Keratinocyte (primary cell): ENCODE data around the gene PRKCH. TPM values are rescaled to one million over a fixed set of nuclear protein-coding genes. Genes with fewer than 3 reads are reported as not detected.

Source experiments
- DNase-seq: peaks from one replicate; pipeline ENCODE4 v3.0.0-alpha.2; 2011; ENCODE audit warnings: low read depth, missing footprints, low spot score
- FAIRE-seq: peaks from 2 replicates; lab custom pipeline; 2011; peaks lifted over from hg19 to GRCh38; lab: Jason Lieb, UNC
- H2AFZ ChIP-seq: 2 replicates; pipeline ENCODE4 v1.6.0; 2012; ENCODE audit warnings: low read length, control low read depth, inconsistent platforms; ENCODE audit not compliant: control insufficient read depth
- H3K27ac ChIP-seq: 2 replicates; pipeline ENCODE4 v1.5.1; 2011; ENCODE audit warnings: low read length; ENCODE audit not compliant: control insufficient read depth, insufficient read depth
- H3K27me3 ChIP-seq: 3 replicates; pipeline ENCODE4 v1.6.0; 2011; ENCODE audit warnings: low read length; ENCODE audit not compliant: control insufficient read depth, insufficient read depth; ENCODE audit errors: extremely low read depth
- H3K36me3 ChIP-seq, 2 experiments: 2 replicates in 1 of 2; 3 replicates in 1 of 2; pipeline ENCODE4 v1.5.1; 2011; ENCODE audit warnings: low read length in 2 of 2, mild to moderate bottlenecking in 1 of 2; ENCODE audit not compliant: control insufficient read depth in 2 of 2, insufficient read depth in 2 of 2; ENCODE audit errors: extremely low read depth in 1 of 2
- H3K4me1 ChIP-seq: 3 replicates; pipeline ENCODE4 v1.5.1; 2011; ENCODE audit warnings: low read length; ENCODE audit not compliant: control insufficient read depth, insufficient read depth; ENCODE audit errors: extremely low read depth
- H3K4me2 ChIP-seq: 3 replicates; pipeline ENCODE4 v1.6.0; 2011; ENCODE audit warnings: low read depth, low read length; ENCODE audit not compliant: control insufficient read depth, insufficient read depth; ENCODE audit errors: extremely low read depth
- H3K4me3 ChIP-seq, 3 experiments: fragments of 200-600 bp in 1 of 3; sonication (generic) in 1 of 3; 2 replicates in 2 of 3; 3 replicates in 1 of 3; pipeline ENCODE4 v1.5.1; 2011 to 2016; ENCODE audit warnings: low read length in 3 of 3, mild to moderate bottlenecking in 3 of 3, control low read depth in 2 of 3, inconsistent platforms in 1 of 3, low read depth in 1 of 3, mixed read lengths in 1 of 3, mixed run types in 1 of 3, moderate library complexity in 1 of 3; ENCODE audit not compliant: control insufficient read depth in 2 of 3, insufficient read depth in 2 of 3; ENCODE audit errors: extremely low read depth in 1 of 3
- H3K79me2 ChIP-seq: 2 replicates; pipeline ENCODE4 v1.6.0; 2012; ENCODE audit warnings: low read length; ENCODE audit not compliant: control insufficient read depth, insufficient read depth
- H3K9ac ChIP-seq: 3 replicates; pipeline ENCODE4 v1.6.0; 2011; ENCODE audit warnings: low read length; ENCODE audit not compliant: control insufficient read depth, insufficient read depth; ENCODE audit errors: extremely low read depth
- H3K9me1 ChIP-seq: 3 replicates; pipeline ENCODE4 v1.6.0; 2011; ENCODE audit warnings: low read length; ENCODE audit not compliant: control insufficient read depth, insufficient read depth; ENCODE audit errors: extremely low read depth
- H3K9me3 ChIP-seq: 2 replicates; pipeline ENCODE4 v1.5.1; 2012; ENCODE audit warnings: low read depth, low read length; ENCODE audit not compliant: control insufficient read depth
- H4K20me1 ChIP-seq: 3 replicates; pipeline ENCODE4 v1.6.0; 2011; ENCODE audit warnings: low read length; ENCODE audit not compliant: control insufficient read depth, insufficient read depth; ENCODE audit errors: extremely low read depth
- EZH2 ChIP-seq: IDR thresholded peaks from one replicate; pipeline ENCODE4 v1.6.1; 2012; ENCODE audit warnings: inconsistent platforms, mild to moderate bottlenecking, low read length, moderate library complexity
- dilution Hi-C: fragments of 300-500 bp; cut with MboI; formaldehyde crosslinking; loops from one replicate; pipeline ENCODE4 v1.7.0; 2020; ENCODE audit warnings: low sequenced_read_pairs; ENCODE audit not compliant: extremely low pct_ligation_motif_present
- polyA plus RNA-seq, 5 experiments: library from polyadenylated mRNA; depleted of rRNA in 3 of 5; stranded (reverse) in 3 of 5; stranded (forward) in 1 of 5; unstranded in 1 of 5; fragments of >200 nt; gene quantifications; 1 replicate in 1 of 5; 2 replicates in 3 of 5; 3 replicates in 1 of 5; pipeline versions ENCODE4 v1.2.1 to v1.2.3, GENCODE V29; 2011 to 2012; ENCODE audit warnings: missing spikeins in 2 of 5, low read depth in 1 of 5, low replicate concordance in 1 of 5
- TF ChIP-seq, protein P1 (sequence below), 3 experiments: IDR thresholded peaks in 1 of 3; conservative IDR thresholded peaks in 1 of 3; optimal IDR thresholded peaks in 1 of 3; 2 replicates in 2 of 3; 3 replicates in 1 of 3; pipeline versions ENCODE3 to v1.5.1; 2011; ENCODE audit warnings: low read length in 3 of 3, mild to moderate bottlenecking in 3 of 3, moderate library complexity in 2 of 3, control low read depth in 1 of 3, inconsistent platforms in 1 of 3; ENCODE audit not compliant: insufficient read depth in 2 of 3; ENCODE audit errors: extremely low read depth in 1 of 3

PRKCH gene
- polyA plus RNA-seq, 1 donor (not counting 4 experiments of a cell fraction or from before 2014, with no cell fraction given): 13.7 TPM

DNA sequence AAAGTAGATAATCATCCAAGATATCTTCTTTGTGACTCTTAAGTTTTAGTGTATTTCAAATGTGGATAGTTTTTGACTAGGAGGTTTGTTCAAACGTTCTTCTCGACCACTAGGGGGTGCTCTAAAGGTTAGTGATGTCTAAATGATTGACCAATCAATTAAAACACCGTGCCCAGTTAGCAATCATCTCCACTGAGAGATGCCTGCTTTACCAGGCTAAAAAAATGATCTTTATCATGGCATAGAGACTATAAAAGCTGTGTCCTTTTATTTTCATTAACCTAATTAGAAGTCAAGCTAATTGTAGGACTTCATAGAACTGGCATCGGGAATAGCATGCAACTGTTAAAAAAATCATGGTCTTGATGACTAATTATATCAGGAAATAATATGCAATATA, 153.9 kb downstream of the PRKCH start:
- no peak for TF ChIP-seq EZH2
- TF ChIP-seq, protein P1, sequence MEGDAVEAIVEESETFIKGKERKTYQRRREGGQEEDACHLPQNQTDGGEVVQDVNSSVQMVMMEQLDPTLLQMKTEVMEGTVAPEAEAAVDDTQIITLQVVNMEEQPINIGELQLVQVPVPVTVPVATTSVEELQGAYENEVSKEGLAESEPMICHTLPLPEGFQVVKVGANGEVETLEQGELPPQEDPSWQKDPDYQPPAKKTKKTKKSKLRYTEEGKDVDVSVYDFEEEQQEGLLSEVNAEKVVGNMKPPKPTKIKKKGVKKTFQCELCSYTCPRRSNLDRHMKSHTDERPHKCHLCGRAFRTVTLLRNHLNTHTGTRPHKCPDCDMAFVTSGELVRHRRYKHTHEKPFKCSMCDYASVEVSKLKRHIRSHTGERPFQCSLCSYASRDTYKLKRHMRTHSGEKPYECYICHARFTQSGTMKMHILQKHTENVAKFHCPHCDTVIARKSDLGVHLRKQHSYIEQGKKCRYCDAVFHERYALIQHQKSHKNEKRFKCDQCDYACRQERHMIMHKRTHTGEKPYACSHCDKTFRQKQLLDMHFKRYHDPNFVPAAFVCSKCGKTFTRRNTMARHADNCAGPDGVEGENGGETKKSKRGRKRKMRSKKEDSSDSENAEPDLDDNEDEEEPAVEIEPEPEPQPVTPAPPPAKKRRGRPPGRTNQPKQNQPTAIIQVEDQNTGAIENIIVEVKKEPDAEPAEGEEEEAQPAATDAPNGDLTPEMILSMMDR (optimal IDR thresholded peaks at IDR 0.05 in 1 of 3, IDR thresholded peaks at IDR 0.05 in 1 of 3, conservative IDR thresholded peaks at IDR 0.05 in 1 of 3; ENCODE audit: extremely low read depth in 1 of 3, insufficient read depth in 2 of 3, low read length in 3 of 3): peak in 2 of 3 experiments; percentile 43 to 62
- peaks cover 3% of the 10 kb centered on the region for H3K9me1 ChIP-seq
- H3K36me3 ChIP-seq: no peaks in the 10 kb centered on the region
- no peak overlapping the region for H3K4me3 ChIP-seq
- peaks cover 45% of the 10 kb centered on the region for H3K4me1 ChIP-seq
- dilution Hi-C loops: no loop called here
- H3K9me3 ChIP-seq: no peaks in the 10 kb centered on the region
- FAIRE-seq: no peak
- no peaks in the 10 kb centered on the region for H3K79me2 ChIP-seq
- no peak for DNase-seq
- H3K27me3 ChIP-seq: no peaks in the 10 kb centered on the region
- no peak overlapping the region for H2AFZ ChIP-seq
- H3K4me2 ChIP-seq: no peak overlapping the region
- H3K9ac ChIP-seq: no peak overlapping the region
- H3K27ac ChIP-seq: no peak overlapping the region
- H4K20me1 ChIP-seq: no peaks in the 10 kb centered on the region

DNA sequence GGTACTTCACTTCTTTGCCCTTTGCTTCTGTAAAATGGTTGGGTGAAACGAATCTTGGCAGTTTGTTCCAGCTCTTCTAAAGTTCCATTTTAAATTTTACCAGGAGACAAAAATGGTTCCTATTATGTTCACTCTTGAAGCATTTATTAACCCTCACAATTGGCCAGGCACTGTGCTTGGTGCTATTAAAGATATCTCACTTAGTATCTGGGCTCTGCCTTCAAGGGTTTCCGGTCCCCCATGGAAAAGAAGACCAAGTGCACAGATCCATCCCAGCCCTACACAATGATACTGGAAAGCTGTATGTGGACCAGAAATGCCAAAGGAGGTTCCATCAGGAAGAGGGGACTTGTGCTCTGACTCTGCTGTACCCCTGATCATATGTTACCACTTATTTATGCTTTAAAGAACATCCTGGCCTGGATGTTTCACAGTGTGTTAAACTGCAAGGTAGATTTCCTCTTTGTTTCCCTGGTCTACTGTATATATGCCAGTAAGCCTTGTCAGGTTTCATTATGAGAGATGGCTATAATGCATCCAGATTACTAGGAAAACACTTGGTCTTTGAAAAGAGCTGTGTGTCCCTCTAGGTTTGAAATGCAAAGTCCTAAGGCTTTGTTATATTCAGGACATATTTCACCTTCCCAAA, 154.8 kb downstream of the PRKCH start:
- no peak for FAIRE-seq
- peaks cover 40% of the 10 kb centered on the region for H3K4me1 ChIP-seq

More for the DNA sequence above, 154.8 kb downstream of the PRKCH start:
- TF ChIP-seq, protein P1 (optimal IDR thresholded peaks at IDR 0.05 in 1 of 3, IDR thresholded peaks at IDR 0.05 in 1 of 3, conservative IDR thresholded peaks at IDR 0.05 in 1 of 3; ENCODE audit: extremely low read depth in 1 of 3, insufficient read depth in 2 of 3, low read length in 3 of 3): no peak
- no peak for TF ChIP-seq EZH2
- dilution Hi-C loops: no loop called here
- Histone ChIP-seq H3K9me3 (no peaks in the 10 kb centered on the region), H3K79me2 (no peaks in the 10 kb centered on the region), H2AFZ (no peak overlapping the region), H4K20me1 (no peaks in the 10 kb centered on the region), H3K27ac (peak overlapping the region; percentile 29), H3K9ac (no peak overlapping the region), H3K27me3 (no peaks in the 10 kb centered on the region), H3K9me1 (peaks cover 3% of the 10 kb centered on the region), H3K36me3 (no peaks in the 10 kb centered on the region), H3K4me3 (no peak overlapping the region), H3K4me2 (peak overlapping the region; percentile 7)
- DNase-seq: no peak
